HG03175 (cell line): ENCODE data around the gene KRTAP3-1.

Experiments
- ATAC-seq: cut with Tn5 transposase; IDR thresholded peaks from one replicate; pipeline ENCODE4 v1.9.1; 2021; ENCODE audit warnings: mild to moderate bottlenecking, moderate library complexity; ENCODE audit not compliant: unreplicated experiment

The KRTAP3-1 gene

DNA sequence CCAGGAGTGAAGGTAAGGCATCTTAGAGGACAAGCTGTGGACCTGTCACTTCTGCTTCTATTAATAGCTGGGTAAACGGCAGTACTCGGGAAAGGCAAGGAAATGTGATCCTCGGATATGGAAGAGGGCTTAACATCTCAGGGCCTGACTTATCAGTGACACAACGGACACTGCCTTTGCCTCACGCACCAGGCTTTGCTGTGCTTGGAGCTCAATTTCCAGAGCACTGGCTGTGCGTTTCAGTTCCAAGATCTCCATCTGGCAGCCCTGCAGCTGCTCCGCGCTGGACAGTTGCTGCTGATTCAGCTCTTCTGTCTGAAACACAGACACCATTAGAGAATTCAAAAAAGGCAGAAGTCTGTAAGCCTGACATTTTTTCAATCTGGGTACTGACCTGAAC is 28.3 kb downstream of the KRTAP3-1 start:
- no peak for ATAC-seq

- ATAC-seq: no peak
Measured at GRCh38 chr17:40980117-40980516, 28.8 kb downstream of the KRTAP3-1 start.

GRCh38 chr17:40978575-40979151 is 30.3 kb downstream of the KRTAP3-1 start:
- ATAC-seq: no peak

GRCh38 chr17:40975516-40975915 is 33.4 kb downstream of the KRTAP3-1 start:
- ATAC-seq: no peak

DNA sequence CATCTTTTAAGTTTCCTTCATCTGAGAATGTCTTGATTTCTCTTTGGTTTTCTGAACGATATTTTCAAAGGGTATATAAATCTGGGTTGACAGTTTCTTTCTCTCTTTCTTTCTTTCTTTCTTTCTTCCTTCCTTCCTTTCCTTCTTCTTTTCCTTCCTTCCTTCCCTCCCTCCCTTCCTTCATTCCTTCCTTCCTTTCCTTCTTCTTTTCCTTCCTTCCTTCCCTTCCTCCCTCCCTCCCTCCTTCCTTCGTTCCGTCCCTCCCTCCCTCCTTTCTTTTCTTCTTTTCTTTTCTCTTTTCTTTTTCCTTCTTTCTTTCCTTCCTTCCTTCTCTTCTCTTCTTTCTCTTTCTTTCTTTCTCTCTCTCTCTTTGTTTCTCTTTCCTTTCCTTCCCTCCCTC is 34.6 kb downstream of the KRTAP3-1 start:
- ATAC-seq: no peak

DNA sequence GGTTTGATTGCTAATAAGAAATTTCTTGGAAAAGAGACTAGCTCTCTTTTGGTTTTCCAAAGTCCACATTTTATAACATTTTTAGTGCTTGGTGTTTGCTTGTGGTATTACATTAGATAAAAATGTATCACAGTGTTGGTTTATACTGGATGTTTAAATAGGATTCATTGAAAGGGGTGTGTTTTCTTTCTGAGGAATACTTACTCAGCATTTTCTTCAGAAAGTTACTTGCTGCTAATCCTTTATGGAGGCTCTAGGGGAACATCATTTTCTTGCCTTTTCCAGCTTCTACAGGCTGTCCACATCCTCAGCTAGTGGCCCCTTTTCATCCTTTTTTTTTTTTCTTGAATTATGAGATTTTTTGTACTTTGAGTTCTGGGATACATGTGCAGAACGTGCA is 41.3 kb downstream of the KRTAP3-1 start:
- no peak for ATAC-seq

DNA sequence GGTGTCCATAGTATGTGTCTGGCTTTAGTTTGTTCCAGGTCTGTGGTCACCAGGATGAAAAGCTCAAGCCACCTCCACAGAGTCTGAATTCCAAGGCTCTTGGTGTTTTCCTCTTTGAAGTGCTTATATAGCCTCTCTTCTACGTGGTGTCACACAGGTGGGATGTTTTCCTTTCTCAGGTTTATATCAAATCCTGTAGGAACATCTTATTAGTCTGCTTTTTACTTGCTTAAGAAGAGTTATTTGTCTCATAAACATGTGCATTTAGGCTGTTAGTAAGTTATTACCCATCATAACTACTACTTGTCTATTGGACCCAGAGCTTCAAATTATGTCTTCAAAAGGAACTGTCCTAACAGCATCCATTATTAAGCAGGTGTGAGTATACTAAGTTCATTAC is 42.1 kb downstream of the KRTAP3-1 start, which contains the start of gene KRT39:
TSS of gene KRT39 (minus strand) at position 101 of the 400 bp plus-strand sequence. CDS start at position 9, 92 bp downstream.
- no peak for ATAC-seq

DNA sequence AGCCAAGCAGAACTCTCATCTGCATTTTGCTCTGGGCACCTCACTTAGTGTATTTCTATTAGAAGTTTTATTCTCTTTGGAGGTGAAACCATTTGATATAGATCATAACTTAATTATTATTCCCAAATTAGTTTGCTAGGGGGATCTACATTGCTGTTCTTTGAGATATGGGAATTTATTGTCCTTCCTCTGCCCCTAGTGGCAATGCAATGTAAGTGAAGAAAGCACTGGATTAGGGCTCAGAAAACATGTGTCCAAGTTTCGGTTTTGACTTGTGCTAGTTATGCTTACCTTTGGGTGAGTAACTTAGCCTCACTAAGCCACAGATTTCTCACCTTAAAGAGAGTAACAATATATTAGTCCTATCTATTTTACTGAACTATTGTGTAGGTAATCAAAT is 45.1 kb downstream of the KRTAP3-1 start:
- no peak for ATAC-seq

GRCh38 chr17:40962059-40962561 is 46.8 kb downstream of the KRTAP3-1 start:
- ATAC-seq: no peak

GRCh38 chr17:40961591-40961990 is 47.3 kb downstream of the KRTAP3-1 start:
- no peak for ATAC-seq

GRCh38 chr17:40960144-40960543 is 48.8 kb downstream of the KRTAP3-1 start:
- ATAC-seq: no peak
